Activated CD8-positive, alpha-beta memory T cell treated with anti-CD3 and anti-CD28 coated beads for 48 hours (primary cell): ENCODE results near the gene PSD4.

Source experiments
- DNase-seq, 3 experiments: peaks; one replicate each; pipeline ENCODE4 v3.0.0-alpha.2; 2020; ENCODE audit warnings: low read depth in 2 of 3, low spot score in 2 of 3

PSD4 gene

DNA sequence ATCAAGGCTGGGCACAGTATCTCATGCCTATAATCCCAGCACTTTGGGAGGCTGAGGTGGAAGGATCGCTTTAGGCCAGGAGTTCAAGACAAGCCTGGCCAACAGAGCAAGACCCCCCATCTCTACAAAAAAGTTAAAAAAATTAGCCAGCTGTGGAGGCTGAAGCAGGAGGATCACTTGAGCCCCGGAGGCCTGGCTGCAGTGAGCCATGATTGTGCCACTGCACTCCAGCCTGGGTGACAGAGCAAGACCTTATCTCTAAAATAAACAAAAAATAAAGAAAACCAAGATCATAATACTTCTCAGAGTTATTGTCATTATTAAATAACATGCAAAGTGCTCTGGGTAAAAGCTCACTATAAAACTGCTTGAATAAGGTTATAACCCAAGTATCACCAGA lies 31.5 kb upstream of the PSD4 start:
- no peak for DNase-seq

DNA sequence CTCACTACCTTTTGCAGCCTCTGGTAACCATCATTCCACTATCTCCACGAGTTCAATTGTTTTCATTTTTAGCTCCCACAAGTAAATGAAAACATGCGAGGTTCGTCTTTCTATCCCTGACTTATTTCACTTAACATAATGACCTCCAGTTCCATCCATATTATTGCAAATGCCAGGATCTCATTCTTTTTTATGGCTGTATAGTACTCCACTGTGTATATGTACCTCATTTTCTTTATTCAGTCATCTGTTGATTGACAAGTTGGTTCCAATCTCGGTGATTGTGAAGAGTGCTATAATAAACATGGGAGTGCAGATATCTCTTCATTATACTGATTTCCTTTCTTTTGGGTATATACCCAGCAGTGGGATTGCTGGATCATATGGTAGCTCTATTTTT lies 29.5 kb upstream of the PSD4 start:
- no peak for DNase-seq

DNA sequence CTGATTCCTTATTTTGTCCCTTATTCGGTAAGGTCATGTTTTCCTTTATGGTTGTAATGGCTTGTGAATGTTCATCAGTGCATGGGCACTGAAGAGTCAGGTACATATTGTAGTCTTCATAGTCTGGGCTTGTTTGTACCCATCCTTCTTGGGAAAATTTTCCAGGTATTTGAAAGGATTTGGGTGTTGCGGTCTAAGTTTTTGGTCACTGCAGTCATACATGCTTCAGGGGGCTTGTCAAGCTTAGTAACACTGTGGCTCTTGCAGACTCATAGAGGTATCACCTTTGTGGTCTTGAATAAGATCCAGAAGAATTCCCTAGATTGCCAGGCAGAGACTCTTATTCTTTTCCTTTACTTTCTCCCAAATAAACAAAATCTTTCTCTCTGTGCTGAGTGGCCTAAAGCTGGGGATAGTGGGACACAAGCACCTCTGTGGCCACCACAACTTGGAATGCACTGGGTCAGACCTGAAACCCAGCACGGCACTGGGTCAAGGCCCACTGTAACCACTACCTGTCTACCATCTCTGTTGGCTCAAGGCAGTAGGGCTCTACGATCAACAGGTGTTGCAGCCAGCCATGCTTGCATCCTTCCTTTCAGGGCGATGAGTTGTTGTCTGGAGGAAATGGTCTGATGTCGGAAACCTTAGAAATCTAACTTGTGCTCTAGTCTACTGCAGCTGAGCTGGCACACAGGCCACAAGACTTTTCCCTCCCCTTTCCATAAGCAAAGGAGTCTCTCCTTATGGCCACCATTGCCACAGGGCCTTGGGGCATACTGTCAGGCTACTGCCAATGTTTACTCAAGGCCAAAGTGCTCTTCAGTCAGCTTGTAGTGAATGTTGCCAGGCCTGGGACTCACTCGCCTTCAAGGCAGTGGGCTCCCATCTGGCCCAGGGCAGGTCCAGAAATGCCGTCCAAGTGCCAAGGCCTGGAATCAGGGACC lies 24.9 kb upstream of the PSD4 start:
- DNase-seq = no peak

DNA sequence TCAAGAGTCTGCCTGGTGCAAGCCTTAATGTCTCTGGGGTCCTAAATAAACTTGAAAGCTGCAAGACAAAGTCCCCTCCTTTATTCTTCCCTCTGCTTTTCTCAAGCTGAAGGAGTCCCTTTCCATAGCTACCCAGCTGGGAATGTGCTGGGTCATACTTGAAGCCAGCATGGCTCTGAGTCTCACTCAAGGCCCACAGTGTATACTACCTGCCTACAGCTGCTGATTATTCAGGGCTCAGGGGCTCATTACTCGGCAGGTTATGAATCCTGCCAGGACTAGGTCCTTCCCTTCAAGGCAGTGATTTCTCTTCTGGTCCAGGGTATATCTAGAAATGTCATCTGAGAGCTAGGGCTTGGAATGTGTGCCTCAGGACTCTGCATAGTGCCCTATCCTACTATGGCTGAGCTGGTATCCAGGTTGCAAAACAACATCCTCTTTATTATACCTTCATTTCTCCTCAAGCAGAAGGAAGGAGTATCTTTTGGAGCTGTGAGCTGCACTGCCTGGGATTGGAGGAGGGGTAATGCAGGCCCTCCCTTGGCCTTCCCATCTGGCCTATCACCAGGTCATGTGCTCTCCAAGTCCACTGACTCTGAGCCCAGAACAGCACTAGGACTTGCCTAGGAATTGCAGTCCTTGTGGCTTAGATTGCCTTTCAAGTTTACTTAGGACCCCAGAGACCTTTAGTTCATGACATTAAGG lies 24.1 kb upstream of the PSD4 start:
- no peak for DNase-seq

DNA sequence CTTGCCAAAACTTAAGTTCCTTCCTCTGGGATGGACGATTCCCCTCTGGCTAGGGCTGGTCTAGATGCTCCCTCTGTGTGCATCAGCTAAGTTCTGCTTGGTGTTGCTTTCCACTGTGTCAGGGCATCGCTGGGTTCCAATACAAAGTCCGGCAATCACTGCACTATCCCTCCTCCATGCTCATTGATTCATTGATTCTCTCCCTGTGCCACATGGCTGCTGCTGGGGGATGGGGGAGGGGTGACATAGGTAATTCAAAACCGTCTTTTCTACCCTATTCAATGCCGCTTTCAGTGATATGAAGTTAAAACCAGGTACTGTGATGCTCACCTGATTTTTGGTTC lies 23.5 kb upstream of the PSD4 start:
- no peak for DNase-seq

DNA sequence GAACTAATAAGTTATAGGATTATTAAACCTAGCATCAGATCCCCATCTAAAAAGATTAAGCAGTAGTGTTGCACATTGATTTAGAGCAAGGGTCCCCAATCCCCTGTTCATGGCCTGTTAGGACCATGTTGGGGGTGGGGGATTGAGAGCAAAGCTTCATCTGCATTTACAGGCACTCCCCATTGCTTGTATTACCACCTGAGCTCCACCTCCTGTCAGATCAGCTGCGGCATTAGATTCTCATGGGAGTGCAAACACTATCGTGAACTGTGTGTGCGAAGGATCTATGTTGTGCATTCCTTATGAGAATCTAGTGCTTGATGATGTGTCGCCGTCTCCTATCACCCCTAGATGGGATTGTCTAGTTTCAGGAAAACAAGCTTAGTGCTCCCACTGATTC lies 18.4 kb upstream of the PSD4 start:
- no peak for DNase-seq

DNA sequence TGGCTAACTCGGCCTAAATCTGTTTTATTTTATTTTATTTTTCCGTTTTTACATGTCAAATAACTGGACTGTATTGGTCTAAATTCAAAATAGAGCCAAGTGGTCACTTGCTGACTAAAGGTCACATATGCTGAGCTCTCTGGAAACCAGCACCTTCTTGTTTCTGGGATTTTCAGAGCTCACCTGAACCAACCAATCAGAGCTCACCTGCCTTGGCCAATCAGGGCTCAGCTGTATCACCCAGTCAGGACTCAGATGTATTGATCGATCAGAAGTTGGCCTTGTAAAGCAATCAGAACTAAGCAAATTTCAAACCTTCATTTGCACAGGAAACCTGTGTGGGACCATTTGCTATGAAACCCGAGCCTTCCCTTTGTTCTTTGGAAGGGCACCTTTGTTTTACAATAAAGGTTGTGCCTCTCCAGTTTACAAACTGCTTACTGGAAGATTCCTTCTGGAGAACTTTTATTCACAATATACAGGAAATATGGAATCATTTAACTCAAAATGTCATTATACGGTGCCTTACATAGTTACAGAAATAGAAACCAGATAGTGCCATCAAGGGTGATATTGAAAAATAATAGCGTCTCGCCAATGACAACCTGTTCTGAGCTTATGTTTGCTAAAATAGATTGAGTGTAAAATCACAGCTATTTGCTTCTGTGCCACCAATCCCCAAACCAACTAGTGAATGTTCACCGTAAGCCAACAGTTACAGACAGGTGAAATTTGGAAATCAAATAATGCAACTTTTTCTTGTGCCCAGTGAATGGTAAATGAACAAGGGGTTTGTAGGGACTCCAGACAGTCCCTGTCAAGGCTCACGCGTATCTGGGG lies 17.3 kb upstream of the PSD4 start:
- DNase-seq = no peak

DNA sequence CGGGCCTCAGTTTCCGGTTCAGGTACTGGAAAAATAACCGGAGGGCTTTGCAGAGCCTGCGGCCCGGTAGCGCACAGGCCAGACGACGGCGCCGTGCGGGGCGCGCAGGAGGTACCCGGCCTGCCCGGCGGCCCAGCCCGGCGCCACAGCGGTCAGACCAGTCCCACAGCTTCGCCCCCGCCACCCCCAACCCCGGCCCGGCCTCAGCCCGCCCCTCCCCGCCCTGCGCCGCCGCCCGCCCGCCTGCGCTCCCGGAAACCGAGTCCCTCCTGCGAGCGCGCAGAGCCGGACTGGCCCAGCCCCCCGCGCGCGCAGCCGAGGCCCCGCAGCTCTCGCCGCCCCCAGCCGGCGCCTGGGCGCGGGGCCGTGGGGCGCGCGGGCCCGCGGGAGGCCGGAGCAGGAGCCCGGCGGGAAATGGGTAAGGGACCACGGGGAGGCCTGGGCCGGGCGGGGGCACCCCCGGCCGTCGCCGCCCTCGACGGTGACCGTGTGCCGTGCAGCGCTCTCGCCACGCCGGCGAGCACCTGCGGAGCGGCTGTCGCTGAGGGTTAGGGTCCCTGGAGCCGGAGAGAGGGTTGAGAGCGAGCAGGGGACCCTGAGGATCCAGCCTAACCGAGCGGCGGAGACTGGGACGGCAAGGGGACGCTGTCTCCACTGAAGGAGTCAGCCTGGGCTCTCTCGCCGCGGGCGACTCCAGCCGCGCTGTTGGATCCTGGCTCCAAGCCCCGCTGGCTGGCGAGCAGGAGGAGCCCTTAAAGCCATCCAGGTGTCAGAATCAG lies 16.5 kb upstream of the PSD4 start:
- DNase-seq = no peak

DNA sequence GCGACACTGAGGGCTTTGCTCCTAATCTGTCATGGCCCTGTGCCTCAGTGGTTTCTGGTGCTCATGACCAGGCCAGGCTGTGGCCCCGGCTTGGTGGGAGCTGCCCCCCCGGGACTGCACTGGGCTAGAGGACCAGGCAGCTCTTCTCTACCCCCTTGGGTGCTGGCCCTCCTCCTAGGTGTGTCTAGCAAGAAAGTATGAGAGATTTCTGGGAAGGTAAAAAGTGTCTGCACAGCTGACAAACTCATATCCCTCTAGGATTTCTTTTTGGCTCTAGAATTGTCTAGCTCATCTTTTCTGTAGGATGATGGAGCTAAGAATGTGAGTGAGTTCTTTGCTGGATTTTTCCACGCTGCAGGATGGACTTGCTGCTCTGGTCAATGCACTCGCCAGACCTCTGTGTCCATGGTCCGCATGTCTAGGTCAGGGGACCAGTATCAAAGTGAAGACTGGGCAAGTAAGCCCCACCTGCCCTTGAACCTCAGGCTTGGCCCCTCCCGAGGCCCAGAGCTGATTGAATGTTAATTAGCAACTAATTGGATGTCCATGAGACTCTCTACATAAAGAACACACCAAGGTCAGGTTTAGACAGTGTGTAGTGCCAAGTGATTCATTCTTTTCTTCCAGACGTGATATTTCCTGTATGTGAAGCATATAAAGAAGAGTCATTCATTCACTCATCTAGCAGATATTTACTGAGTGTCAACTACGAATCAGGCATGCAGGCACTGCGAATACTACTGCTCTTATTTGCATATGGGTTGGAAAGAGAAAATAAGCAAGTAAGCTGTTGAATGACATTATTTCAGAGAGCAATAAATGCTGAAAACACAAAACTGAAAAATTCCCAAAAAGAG lies 15.6 kb upstream of the PSD4 start:
- no peak for DNase-seq

DNA sequence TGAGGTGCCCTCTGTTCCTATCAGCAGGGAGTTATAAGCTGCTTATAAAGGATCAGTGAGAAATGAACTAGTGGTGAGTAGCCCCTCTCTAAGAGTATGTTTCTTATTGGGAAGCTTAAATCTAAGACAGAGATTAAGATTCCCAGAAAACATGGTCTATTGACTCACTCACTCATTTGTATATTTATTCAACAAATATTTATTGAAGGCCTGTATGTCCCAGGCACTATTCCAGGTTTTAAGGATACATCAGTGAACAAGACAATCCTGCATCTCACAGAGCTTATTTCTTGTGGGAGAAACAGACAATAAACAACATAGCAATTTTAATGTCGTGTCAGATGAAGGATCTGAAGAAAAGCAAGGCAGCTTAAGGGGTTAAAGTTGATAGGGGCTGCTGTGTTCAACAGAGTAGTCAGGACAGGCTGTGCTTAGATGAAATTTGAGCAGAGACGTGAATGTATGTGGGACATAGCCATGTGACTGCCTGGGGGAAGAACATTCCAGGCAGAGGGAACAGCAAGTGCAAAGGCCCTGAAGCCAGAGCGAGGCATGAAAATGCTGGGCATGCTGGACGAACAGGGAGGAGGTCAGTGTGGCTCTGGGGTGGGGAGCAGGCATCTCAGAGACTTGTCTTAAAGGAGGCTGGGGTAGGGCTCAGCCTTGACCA lies 14.8 kb upstream of the PSD4 start:
- no peak for DNase-seq

DNA sequence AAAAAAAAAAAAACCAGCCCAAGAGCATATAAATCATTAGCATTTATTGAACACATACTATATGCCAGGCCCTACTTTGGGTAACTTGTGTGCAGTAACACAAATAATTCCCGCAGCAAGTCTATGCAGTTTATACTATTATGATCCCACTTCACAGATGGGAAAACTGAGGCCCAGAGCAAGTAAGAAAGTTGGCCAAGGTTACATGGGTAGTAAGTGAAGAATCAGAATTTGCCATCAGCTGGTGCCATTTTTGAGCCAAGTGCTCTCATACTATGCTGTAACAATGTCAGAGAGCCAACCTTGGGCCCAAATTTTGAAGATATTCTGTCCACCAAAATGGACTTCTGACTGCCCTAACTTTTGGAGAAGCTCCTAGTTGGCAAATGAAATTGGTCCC lies 13.5 kb upstream of the PSD4 start:
- DNase-seq = no peak

DNA sequence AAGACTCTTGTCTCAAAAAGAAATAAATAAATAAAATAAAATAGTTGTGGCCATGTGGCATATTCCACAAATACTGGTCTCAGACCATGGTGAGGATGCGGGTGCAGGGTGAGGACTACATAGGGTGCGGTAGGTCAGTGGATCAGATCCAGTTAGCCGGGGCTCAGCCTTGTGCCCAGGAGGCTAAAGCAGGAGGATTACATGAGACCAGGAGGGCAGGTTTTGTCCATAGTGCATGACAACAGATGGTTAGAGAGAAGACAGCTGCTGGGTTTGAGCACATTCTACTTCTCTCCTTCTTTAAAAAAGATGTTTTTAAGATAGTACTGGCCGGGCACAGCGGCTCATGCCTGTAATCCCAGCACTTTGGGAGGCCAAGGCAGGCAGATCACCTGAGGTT lies 12.8 kb upstream of the PSD4 start:
- no peak for DNase-seq

DNA sequence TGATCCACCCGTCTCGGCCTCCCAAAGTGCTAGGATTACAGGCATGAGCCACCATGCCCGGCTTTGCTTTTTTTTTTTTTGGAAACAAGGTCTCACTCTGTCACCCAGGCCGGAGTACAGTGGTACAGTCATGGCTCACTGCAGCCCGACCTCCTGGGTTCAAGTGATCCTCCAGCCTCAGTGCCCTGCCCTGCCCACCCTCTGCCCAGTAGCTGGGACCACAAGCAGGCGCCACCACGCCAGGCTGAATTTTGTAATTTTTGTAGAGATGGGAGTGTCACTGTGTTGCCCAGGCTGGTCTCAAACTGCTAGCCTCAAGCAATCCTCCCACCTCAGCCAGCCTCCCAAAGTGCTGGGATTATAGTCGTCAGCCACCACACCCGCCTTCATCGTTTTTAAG lies 11.6 kb upstream of the PSD4 start:
- DNase-seq = no peak

DNA sequence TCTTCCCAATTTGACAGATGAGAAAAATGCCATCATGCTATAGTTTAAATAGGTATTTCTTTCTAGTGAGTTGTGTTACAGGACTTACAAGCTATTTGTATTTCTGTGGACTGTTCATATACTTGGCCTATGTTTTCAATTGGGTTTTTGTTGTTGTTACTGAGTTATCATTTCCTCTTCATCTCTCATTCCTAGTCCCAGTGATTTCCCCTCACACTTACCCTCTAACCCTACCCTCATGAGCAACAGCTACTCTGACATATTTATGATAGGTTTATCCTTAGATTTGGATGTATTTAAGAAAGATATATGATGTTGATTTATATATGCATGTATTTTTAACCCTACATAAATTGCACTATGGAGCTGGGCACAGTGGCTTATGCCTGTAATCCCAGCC lies 10.9 kb upstream of the PSD4 start:
- no peak for DNase-seq

DNA sequence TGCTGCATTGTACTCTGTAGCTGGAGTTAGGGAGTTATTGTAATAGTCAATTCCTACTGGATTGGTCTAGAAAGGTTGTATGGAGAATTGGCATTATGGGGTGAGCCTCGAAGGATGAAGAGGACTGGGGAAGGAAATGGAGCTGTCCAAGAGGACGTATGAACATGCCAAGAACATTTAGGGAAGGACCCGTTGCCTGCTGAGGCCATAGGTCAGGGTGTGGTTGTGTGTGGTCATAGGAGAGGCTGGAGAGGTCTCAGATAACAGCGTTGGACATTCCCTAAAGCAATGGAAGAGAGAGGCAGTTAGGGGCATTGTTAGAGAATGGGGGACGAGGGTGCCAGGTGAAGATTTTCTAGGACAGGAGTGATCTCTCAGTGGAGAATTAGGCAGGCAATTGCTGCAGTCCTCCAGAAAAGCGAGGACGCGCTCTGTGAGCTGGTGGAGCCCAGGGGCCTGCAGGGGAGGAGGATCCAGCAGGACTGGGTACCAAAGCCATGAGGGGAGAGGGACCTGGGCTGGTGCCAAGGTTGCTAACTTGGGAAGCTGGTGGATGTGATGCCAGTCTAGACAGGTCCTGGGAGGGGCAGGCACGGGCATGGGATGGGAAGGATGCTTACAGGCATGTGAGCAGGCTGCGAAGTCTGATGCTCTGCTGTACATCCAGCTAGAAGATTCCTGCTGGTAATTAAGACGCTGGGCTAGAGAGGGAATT lies 9.4 kb upstream of the PSD4 start:
- no peak for DNase-seq

DNA sequence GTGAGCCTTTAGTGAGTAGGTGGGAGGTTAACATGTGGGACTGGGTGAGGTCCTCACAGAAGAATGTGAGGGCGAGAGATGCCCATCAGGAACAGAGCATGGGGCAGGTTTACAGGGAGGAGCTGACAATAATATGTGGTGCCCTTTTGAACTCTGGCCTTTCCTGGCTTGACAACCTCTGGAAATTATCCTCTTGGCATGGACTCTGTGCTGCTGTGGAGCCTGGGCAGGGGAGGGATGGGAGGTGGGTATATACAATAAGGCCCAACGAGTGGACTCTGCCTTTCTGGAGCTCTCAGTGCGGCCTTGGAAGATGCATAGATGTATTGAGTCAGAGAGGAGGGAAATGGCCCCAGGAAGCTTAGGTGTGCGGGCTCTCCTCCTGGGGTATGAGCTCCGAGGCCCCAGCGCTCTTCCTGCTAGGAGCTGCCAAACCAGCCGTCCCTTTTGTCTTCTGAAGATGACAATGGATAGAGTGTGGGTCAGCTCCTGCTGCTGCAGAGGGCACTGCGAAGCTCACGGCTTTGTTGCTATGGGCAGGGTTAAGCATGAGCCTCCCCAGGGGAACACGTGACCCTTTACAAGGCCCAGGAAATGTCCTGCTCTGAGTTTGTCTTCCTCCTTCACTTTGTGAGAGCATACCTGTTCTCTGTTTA lies 8.7 kb upstream of the PSD4 start:
- DNase-seq = no peak

DNA sequence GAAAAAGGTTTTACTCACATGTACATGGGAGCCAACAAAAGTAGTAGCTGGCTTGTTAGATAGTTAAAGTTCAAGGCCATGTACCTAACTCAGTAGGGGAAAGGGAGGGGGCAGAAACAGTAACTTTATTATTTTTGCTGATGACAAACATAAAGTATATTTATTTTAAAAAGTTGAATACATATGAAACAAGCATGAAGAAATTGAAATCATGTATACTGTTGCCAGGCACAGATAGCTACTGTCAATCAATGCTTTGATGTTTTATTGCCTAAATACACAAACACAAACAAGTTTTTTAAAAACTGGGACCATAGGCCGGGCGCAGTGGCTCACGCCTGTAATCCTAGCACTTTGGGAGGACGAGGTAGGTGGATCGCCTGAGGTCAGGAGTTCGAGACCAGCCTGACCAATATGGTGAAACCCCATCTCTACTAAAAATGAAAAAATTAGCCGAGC lies 7.6 kb upstream of the PSD4 start:
- DNase-seq = no peak
